Upper lobe of right lung (tissue), 1 donor: Measurements from ENCODE around the gene CEP97. TPM values are rescaled to one million over a fixed set of nuclear protein-coding genes. Genes with fewer than 3 reads are reported as not detected.

Source experiments
- ATAC-seq: fragments of 200-7000 bp; cut with Tn5 transposase; one replicate; pipeline ENCODE4 v1.9.1; 2020; ENCODE audit warnings: mild to moderate bottlenecking, moderate library complexity
- DNase-seq: peaks from one replicate; pipeline ENCODE4 v3.0.0-alpha.2; 2020
- H3K27ac ChIP-seq: fragments of 200-600 bp; one replicate; pipeline ENCODE4 v1.8.0; 2022
- H3K27me3 ChIP-seq: fragments of 200-600 bp; one replicate; pipeline ENCODE4 v1.8.0; 2022; ENCODE audit warnings: mild to moderate bottlenecking
- H3K36me3 ChIP-seq: fragments of 200-600 bp; one replicate; pipeline ENCODE4 v1.8.0; 2022
- H3K4me1 ChIP-seq: fragments of 200-600 bp; one replicate; pipeline ENCODE4 v1.8.0; 2022
- H3K4me3 ChIP-seq: fragments of 200-600 bp; one replicate; pipeline ENCODE4 v1.8.0; 2022; ENCODE audit warnings: mild to moderate bottlenecking
- H3K9me3 ChIP-seq: fragments of 200-600 bp; one replicate; pipeline ENCODE4 v1.8.0; 2022
- CTCF ChIP-seq: fragments of 200-600 bp; IDR thresholded peaks from one replicate; pipeline ENCODE4 v1.8.0; 2022; ENCODE audit warnings: antibody characterized with exemption
- intact Hi-C: fragments of 100-400 bp; cut with DNase I; formaldehyde crosslinking; loops from one replicate; pipeline ENCODE4 v1.11.0; 2022
- total RNA-seq: library from RNA; stranded (reverse); fragmentation: NEBNext Ultra II Directional; extraction: Animal tissue kit (Norgen Biotek cat#: 25700); gene quantifications from one replicate; pipeline ENCODE4 v1.2.1, GENCODE V29; 2021
- donor health status: DM: no; HTN: yes; CAD: no; lungs with severe emphysema.

The CEP97 gene
- total RNA-seq, 1 donor from 2014 or later = 7.6 TPM

GRCh38 chr3:101806491-101806890, 82.1 kb downstream of the CEP97 start:
- no peak for TF ChIP-seq CTCF
- intact Hi-C loops = no loop called here
- no peak for ATAC-seq
- Histone ChIP-seq H3K4me3 (no peak overlapping the region), H3K9me3 (no peaks in the 10 kb centered on the region), H3K4me1 (peaks cover 14% of the 10 kb centered on the region), H3K27me3 (no peaks in the 10 kb centered on the region), H3K27ac (no peak overlapping the region), H3K36me3 (peaks cover 7% of the 10 kb centered on the region)
- no peak for DNase-seq

- Histone ChIP-seq H3K27ac (no peak overlapping the region), H3K27me3 (no peaks in the 10 kb centered on the region), H3K36me3 (no peaks in the 10 kb centered on the region), H3K9me3 (no peaks in the 10 kb centered on the region), H3K4me1 (peaks cover 14% of the 10 kb centered on the region), H3K4me3 (no peak overlapping the region)
- TF ChIP-seq CTCF = no peak
- intact Hi-C loops = no loop called here
- DNase-seq = no peak
- ATAC-seq = no peak
These were observed 83.5 kb downstream of the CEP97 start for GRCh38 chr3:101807888-101808287.

- Histone ChIP-seq H3K36me3 (no peaks in the 10 kb centered on the region), H3K4me1 (peaks cover 11% of the 10 kb centered on the region), H3K9me3 (no peaks in the 10 kb centered on the region), H3K4me3 (no peak overlapping the region), H3K27ac (peak overlapping the region; percentile 32), H3K27me3 (no peaks in the 10 kb centered on the region)
- peak; percentile 77 for TF ChIP-seq CTCF
- DNase-seq (no peak), ATAC-seq (peak; percentile 82)
- intact Hi-C loops = loop anchor here (5.0 kb wide), 1 partner anchor 418 kb away; no protein-coding TSS in a partner anchor
These were observed 85.0 kb downstream of the CEP97 start for GRCh38 chr3:101809178-101810021.

- Histone ChIP-seq H3K27me3 (no peaks in the 10 kb centered on the region), H3K36me3 (no peaks in the 10 kb centered on the region), H3K4me3 (no peak overlapping the region), H3K9me3 (no peaks in the 10 kb centered on the region), H3K4me1 (peaks cover 11% of the 10 kb centered on the region), H3K27ac (peak overlapping the region; percentile 32)
- no peak for TF ChIP-seq CTCF
- intact Hi-C loops = loop anchor here (5.0 kb wide), 1 partner anchor 417 kb away; no protein-coding TSS in a partner anchor
- ATAC-seq (no peak), DNase-seq (no peak)
These were observed 85.6 kb downstream of the CEP97 start for GRCh38 chr3:101810022-101810418.

- intact Hi-C loops = loop anchor here (5.0 kb wide), 1 partner anchor 415 kb away; no protein-coding TSS in a partner anchor
- no peak for TF ChIP-seq CTCF
These were observed 87.5 kb downstream of the CEP97 start for GRCh38 chr3:101811875-101812274.

More at GRCh38 chr3:101811875-101812274, 87.5 kb downstream of the CEP97 start:
- no peaks in the 10 kb centered on the region for H3K36me3 ChIP-seq
- no peak overlapping the region for H3K27ac ChIP-seq
- no peaks in the 10 kb centered on the region for H3K27me3 ChIP-seq
- ATAC-seq = no peak
- DNase-seq = no peak
- H3K4me1 ChIP-seq = peaks cover 11% of the 10 kb centered on the region
- no peaks in the 10 kb centered on the region for H3K9me3 ChIP-seq
- H3K4me3 ChIP-seq = no peak overlapping the region
